H1 (cell line): ENCODE data around the gene PRKAA2. TPM values are rescaled to one million over a fixed set of nuclear protein-coding genes. Genes with fewer than 3 reads are reported as not detected.

ENCODE experiments used
- CTCF ChIA-PET: fragments of 300-600 bp; sonication (Branson Sonifier 250); formaldehyde crosslinking; loops from one replicate; lab custom pipeline; 2021; ENCODE audit not compliant: partially characterized antibody; lab: Charles Lee
- POLR2A ChIA-PET: fragments of 300-600 bp; sonication (Branson Sonifier 250); formaldehyde crosslinking; loops from one replicate; lab custom pipeline; 2021; ENCODE audit warnings: inconsistent platforms; ENCODE audit not compliant: partially characterized antibody; lab: Charles Lee
- DNase-seq, 2 experiments: peaks; one replicate each; pipeline versions ENCODE4 v3.0.0 to v3.0.0-alpha.2; 2010 to 2022; ENCODE audit warnings: low spot score in 2 of 2, low read depth in 1 of 2, mixed read lengths in 1 of 2
- FAIRE-seq: peaks from 2 replicates; lab custom pipeline; 2011; peaks lifted over from hg19 to GRCh38; lab: Jason Lieb, UNC
- H2AFZ ChIP-seq: 2 replicates; pipeline ENCODE4 v1.8.1; 2012; ENCODE audit warnings: low read length, inconsistent platforms
- H2AK5ac ChIP-seq: 2 replicates; pipeline ENCODE4 v1.6.1; 2013; ENCODE audit warnings: low read depth, low read length
- H2BK120ac ChIP-seq: replicated peaks from 2 replicates; pipeline ENCODE3; 2013; ENCODE audit warnings: low read depth, low read length, inconsistent platforms
- H2BK12ac ChIP-seq: 2 replicates; pipeline ENCODE4 v1.6.1; 2013; ENCODE audit warnings: low read depth, low read length
- H2BK15ac ChIP-seq: 2 replicates; pipeline ENCODE4 v1.6.1; 2013; ENCODE audit warnings: low read length
- H2BK20ac ChIP-seq: 2 replicates; pipeline ENCODE4 v1.6.1; 2013; ENCODE audit warnings: low read length
- H2BK5ac ChIP-seq: 2 replicates; pipeline ENCODE4 v1.6.1; 2013; ENCODE audit warnings: low read depth, low read length
- H3K14ac ChIP-seq: 2 replicates; pipeline ENCODE4 v1.6.1; 2013; ENCODE audit warnings: inconsistent platforms; ENCODE audit not compliant: insufficient read length
- H3K18ac ChIP-seq: 2 replicates; pipeline ENCODE4 v1.6.1; 2013; ENCODE audit warnings: low read length; ENCODE audit errors: extremely low read depth
- H3K23ac ChIP-seq: 2 replicates; pipeline ENCODE4 v1.6.1; 2013; ENCODE audit warnings: inconsistent platforms; ENCODE audit not compliant: insufficient read length
- H3K23me2 ChIP-seq: 2 replicates; pipeline ENCODE4 v1.6.1; 2013; ENCODE audit warnings: low read depth, low read length
- H3K27ac ChIP-seq: 2 replicates; pipeline ENCODE4 v1.6.1; 2011; ENCODE audit warnings: low read depth, low read length, inconsistent platforms
- H3K27me3 ChIP-seq, 4 experiments: replicated peaks in 1 of 4; 1 replicate in 1 of 4; 2 replicates in 3 of 4; pipeline versions ENCODE4 v1.6.1 to v1.8.1; 2011 to 2013; ENCODE audit warnings: low read length in 3 of 4, mild to moderate bottlenecking in 3 of 4, inconsistent platforms in 2 of 4, mixed read lengths in 2 of 4, moderate library complexity in 1 of 4; ENCODE audit not compliant: control insufficient read depth in 3 of 4, insufficient read depth in 3 of 4; ENCODE audit errors: extremely low read depth in 1 of 4
- H3K36me3 ChIP-seq, 4 experiments: 2 replicates each; pipeline versions ENCODE4 v1.6.1 to v1.8.1; 2011 to 2013; ENCODE audit warnings: mild to moderate bottlenecking in 4 of 4, low read length in 3 of 4, moderate library complexity in 2 of 4, control low read depth in 1 of 4, inconsistent platforms in 1 of 4; ENCODE audit not compliant: insufficient read depth in 4 of 4, control insufficient read depth in 2 of 4
- H3K4ac ChIP-seq: replicated peaks from 2 replicates; pipeline ENCODE3; 2013; ENCODE audit warnings: low read length, low read depth, mixed read lengths, inconsistent platforms; ENCODE audit not compliant: insufficient read length
- H3K4me1 ChIP-seq, 4 experiments: replicated peaks in 1 of 4; 1 replicate in 1 of 4; 2 replicates in 3 of 4; pipeline versions ENCODE4 v1.6.1 to v1.8.1; 2011 to 2013; ENCODE audit warnings: low read length in 3 of 4, inconsistent platforms in 2 of 4, mixed read lengths in 1 of 4; ENCODE audit not compliant: insufficient read depth in 4 of 4, control insufficient read depth in 3 of 4
- H3K4me2 ChIP-seq, 2 experiments: 2 replicates each; pipeline versions ENCODE4 v1.6.1 to v1.8.1; 2011 to 2013; ENCODE audit warnings: low read depth in 2 of 2, low read length in 2 of 2, control low read depth in 1 of 2, inconsistent platforms in 1 of 2, mild to moderate bottlenecking in 1 of 2; ENCODE audit not compliant: insufficient read depth in 1 of 2
- H3K4me3 ChIP-seq, 4 experiments: fragments of 200-600, 300-600 bp in 1 of 4; sonication (generic), shearing (Covaris generic), sonication (Bioruptor Twin) in 1 of 4; 2 replicates each; pipeline versions ENCODE4 v1.5.1 to v1.8.1; 2011 to 2016; ENCODE audit warnings: low read length in 4 of 4, low read depth in 3 of 4, control low read depth in 2 of 4, inconsistent platforms in 2 of 4, mild to moderate bottlenecking in 2 of 4, mixed read lengths in 1 of 4, moderate library complexity in 1 of 4; ENCODE audit not compliant: insufficient read depth in 2 of 4; ENCODE audit errors: extremely low read depth in 1 of 4
- H3K56ac ChIP-seq: replicated peaks from 2 replicates; pipeline ENCODE3; 2013; ENCODE audit warnings: low read depth, mild to moderate bottlenecking, mixed read lengths, low read length, inconsistent platforms; ENCODE audit not compliant: insufficient read length
- H3K79me1 ChIP-seq: 2 replicates; pipeline ENCODE4 v1.6.1; 2013; ENCODE audit warnings: low read depth, low read length, control low read depth
- H3K79me2 ChIP-seq, 2 experiments: 2 replicates each; pipeline versions ENCODE4 v1.6.1 to v1.8.1; 2012 to 2013; ENCODE audit warnings: low read length in 2 of 2, mild to moderate bottlenecking in 2 of 2, inconsistent platforms in 1 of 2; ENCODE audit not compliant: insufficient read depth in 2 of 2, control insufficient read depth in 1 of 2
- H3K9ac ChIP-seq, 4 experiments: replicated peaks in 1 of 4; 1 replicate in 1 of 4; 2 replicates in 3 of 4; pipeline versions ENCODE4 v1.6.1 to v1.8.1; 2011 to 2013; ENCODE audit warnings: low read depth in 3 of 4, low read length in 3 of 4, control low read depth in 2 of 4, mild to moderate bottlenecking in 2 of 4, moderate library complexity in 2 of 4, inconsistent platforms in 1 of 4; ENCODE audit errors: extremely low read depth in 1 of 4
- H3K9me3 ChIP-seq, 2 experiments: 2 replicates each; pipeline versions ENCODE4 v1.6.1 to v1.8.1; 2012 to 2013; ENCODE audit warnings: mild to moderate bottlenecking in 2 of 2, moderate library complexity in 2 of 2, control low read depth in 1 of 2, inconsistent platforms in 1 of 2, low read depth in 1 of 2, low read length in 1 of 2, mixed read lengths in 1 of 2; ENCODE audit not compliant: insufficient read depth in 2 of 2
- H4K20me1 ChIP-seq, 2 experiments: replicated peaks in 1 of 2; 2 replicates each; pipeline versions ENCODE3 to v1.8.1; 2011 to 2013; ENCODE audit warnings: inconsistent platforms in 2 of 2, low read length in 2 of 2, mild to moderate bottlenecking in 1 of 2; ENCODE audit not compliant: insufficient read depth in 2 of 2, control insufficient read depth in 1 of 2
- H4K5ac ChIP-seq: 2 replicates; pipeline ENCODE4 v1.6.1; 2013; ENCODE audit warnings: low read length, low read depth, mixed read lengths, inconsistent platforms; ENCODE audit not compliant: insufficient read length
- H4K8ac ChIP-seq: 2 replicates; pipeline ENCODE4 v1.8.0; 2013; ENCODE audit warnings: mild to moderate bottlenecking, moderate library complexity, low read length, inconsistent platforms; ENCODE audit not compliant: insufficient read depth; ENCODE audit errors: extremely low read depth
- H4K91ac ChIP-seq: replicated peaks from 2 replicates; pipeline ENCODE3; 2013; ENCODE audit warnings: low read length, mixed read lengths, inconsistent platforms; ENCODE audit not compliant: insufficient read length
- POLR2AphosphoS5 ChIP-seq: IDR thresholded peaks from 2 replicates; pipeline ENCODE4 v1.6.1; 2011; ENCODE audit warnings: low read depth, low read length
- POU5F1 ChIP-seq: IDR thresholded peaks from 2 replicates; pipeline ENCODE4 v1.6.1; 2011; ENCODE audit warnings: low read depth, mild to moderate bottlenecking, low read length, moderate library complexity
- TAF7 ChIP-seq: optimal IDR thresholded peaks from 2 replicates; pipeline ENCODE3; 2011; ENCODE audit warnings: low read depth, mild to moderate bottlenecking, inconsistent platforms, low read length, moderate library complexity, borderline replicate concordance
- WGBS, 2 experiments: shearing (Covaris generic) in 1 of 2; methylation state at CpG; one replicate each; pipeline versions ENCODE4 v1.1.6 to v1.1.7; 2013 to 2015; ENCODE audit warnings: low lambda C conversion rate in 2 of 2, mixed read lengths in 2 of 2, inconsistent platforms in 1 of 2, low coverage in 1 of 2, missing lambda C conversion rate in 1 of 2; ENCODE audit not compliant: insufficient replicate concordance in 2 of 2, insufficient coverage in 1 of 2, insufficient read length in 1 of 2; ENCODE audit errors: extremely low coverage in 1 of 2, missing lambda C conversion rate in 1 of 2; 5-methylcytosine and 5-hydroxymethylcytosine counted together
- polyA plus RNA-seq, 7 experiments: library from polyadenylated mRNA; depleted of rRNA in 3 of 7; stranded (reverse) in 5 of 7; unstranded in 2 of 7; fragments of >200 nt in 5 of 7; fragments of 200-250 nt in 2 of 7; gene quantifications; 1 replicate in 5 of 7; 2 replicates in 1 of 7; 4 replicates in 1 of 7; pipeline versions ENCODE4 v1.2.1 to v1.2.3, GENCODE V29; 2011 to 2013; ENCODE audit warnings: missing spikeins in 2 of 7, mixed read lengths in 2 of 7
- total RNA-seq: library from RNA; stranded (reverse); fragmentation: NEBNext Ultra II Directional; extraction: Animal tissue kit (Norgen Biotek cat#: 25700); gene quantifications from 2 replicates; pipeline ENCODE4 v1.2.1, GENCODE V29; 2021

Gene PRKAA2
- total and polyA plus RNA-seq, 2 of the 8 experiments (the other 6 are each of a cell fraction or from before 2014, with no cell fraction given), result 2.6 to 6.4 TPM

DNA sequence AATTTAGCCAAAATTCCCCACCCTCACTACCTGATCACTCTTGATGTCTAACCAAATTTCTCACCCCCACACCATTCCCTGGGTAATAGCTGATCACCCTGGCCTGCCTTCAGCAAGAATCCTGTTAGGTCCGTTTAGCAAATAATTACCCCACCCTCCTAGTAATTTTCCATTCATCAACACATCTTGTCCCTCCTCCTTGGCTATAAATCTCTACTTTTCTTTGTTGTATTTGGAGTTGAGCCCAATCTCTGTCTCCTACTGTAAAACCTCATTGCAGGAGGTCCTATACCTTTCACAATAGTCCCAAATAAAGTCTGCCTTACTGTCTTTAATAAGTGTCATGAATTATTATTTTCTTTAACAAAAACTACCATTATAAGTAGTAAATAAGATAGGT lies 6.9 kb upstream of the PRKAA2 start:
- Histone ChIP-seq H3K56ac (no peak overlapping the region), H3K4me2 (no peak overlapping the region), H2BK5ac (no peak overlapping the region), H3K9ac (no peak overlapping the region), H4K5ac (no peak overlapping the region), H4K8ac (no peak overlapping the region), H2BK20ac (no peak overlapping the region), H3K79me2 (no peaks in the 10 kb centered on the region), H3K4ac (no peak overlapping the region), H4K91ac (no peak overlapping the region), H3K18ac (no peak overlapping the region), H3K23ac (no peak overlapping the region), H3K36me3 (no peaks in the 10 kb centered on the region), H3K27ac (no peak overlapping the region), H2AFZ (no peak overlapping the region), H3K27me3 (no peaks in the 10 kb centered on the region; a peak in 1 of 7 replicates), H2BK120ac (no peak overlapping the region), H3K23me2 (no peaks in the 10 kb centered on the region), H2BK12ac (no peak overlapping the region), H3K9me3 (no peaks in the 10 kb centered on the region), H3K14ac (no peak overlapping the region), H2AK5ac (no peak overlapping the region), H3K4me3 (no peak overlapping the region), H3K4me1 (no peaks in the 10 kb centered on the region), H4K20me1 (no peaks in the 10 kb centered on the region), H3K79me1 (no peaks in the 10 kb centered on the region), H2BK15ac (no peak overlapping the region)
- POLR2A ChIA-PET, result no interaction called here
- CTCF ChIA-PET, result no interaction called here
- no peak for FAIRE-seq
- no peak for DNase-seq
- TF ChIP-seq POLR2AphosphoS5 (no peak), POU5F1 (no peak), TAF7 (no peak)
- WGBS, 2 experiments, result 89% methylated on average over 1 of the region's 1 CpG; no CpG with 5 or more reads in 1 of the 2 experiments
